Measurements from ENCODE around the gene ENOX1. TPM values are rescaled to one million over a fixed set of nuclear protein-coding genes. Genes with fewer than 3 reads are reported as not detected.

The ENOX1 gene
- total and polyA plus RNA-seq, 2 of the 13 experiments (the other 11 are each of a cell fraction or from before 2014, with no cell fraction given), result not detected

- TF ChIP-seq AHDC1 (CRISPR knock-in tag; IDR thresholded peaks at IDR 0.05; ENCODE audit: borderline replicate concordance), result no peak
Measured at GRCh38 chr13:43390619-43391018, 396.2 kb downstream of the ENOX1 start (continued).

GRCh38 chr13:43389983-43390382 is 396.8 kb downstream of the ENOX1 start:
- ChIA-PET POLR2A (no interaction called here), CTCF (ENCODE audit: low intra/inter-chr PET ratio, low total read pairs) (no interaction called here)
- no peak overlapping the region for H3K27ac ChIP-seq (ENCODE audit: extremely low read length, insufficient read depth, low read length)
- ATAC-seq (no peak), DNase-seq (ENCODE audit: low spot score) (no peak), FAIRE-seq (no peak)
- H2AFZ ChIP-seq (ENCODE audit: low read length), result no peak overlapping the region
- intact Hi-C loops (cut with micrococcal nuclease; ENCODE audit: unreplicated experiment) (no loop called here), in situ Hi-C loops (cut with HindIII; ENCODE audit: extremely low pct_ligation_motif_present, low pct_unique_long_range_greater_than_20kb) (no loop called here)
- 30% methylated on average over 4 of the region's 4 CpGs for WGBS (ENCODE audit: low lambda C conversion rate)
- H3K4me2 ChIP-seq (ENCODE audit: low read depth, low read length), result no peak overlapping the region
- no peaks in the 10 kb centered on the region for H3K79me2 ChIP-seq (ENCODE audit: insufficient read depth, low read length)
- TF ChIP-seq PHF21A (CRISPR knock-in tag; IDR thresholded peaks at IDR 0.05), result no peak
- no peak overlapping the region for H3K4me3 ChIP-seq (replicated peaks in 1 of 3; ENCODE audit: insufficient read depth in 1 of 3, low read depth in 2 of 3, low read length in 3 of 3)
- no peaks in the 10 kb centered on the region for H3K36me3 ChIP-seq (replicated peaks in 1 of 2; ENCODE audit: control insufficient read depth in 1 of 2, insufficient read depth in 2 of 2, low read length in 2 of 2)
- no peaks in the 10 kb centered on the region for H4K20me1 ChIP-seq (ENCODE audit: insufficient read depth, low read length)
- no TSS peak for BruUV-seq (replicated peaks)
- H3K9ac ChIP-seq (ENCODE audit: insufficient read depth, low read depth, low read length), result no peak overlapping the region
- H3K9me3 ChIP-seq (ENCODE audit: low read length), result no peaks in the 10 kb centered on the region
- no peaks in the 10 kb centered on the region; a peak in 1 of 5 replicates for H3K27me3 ChIP-seq (ENCODE audit: control insufficient read depth in 1 of 2, insufficient read depth in 2 of 2, low read length in 2 of 2)
- no peaks in the 10 kb centered on the region for H3K4me1 ChIP-seq (ENCODE audit: insufficient read depth, low read length)

All from HepG2 (cell line).